HG03097 (cell line): Measurements from ENCODE around the gene ANKRD29.
A peak's percentile ranks its signal among the peaks of the same experiment; 100 is the strongest.
"Not testable (repeated sequence)": the region's sequence is repeated elsewhere in the genome, so short reads cannot be mapped to it uniquely, and the experiment has no call there.

ENCODE experiments used
- ATAC-seq: cut with Tn5 transposase; IDR thresholded peaks from one replicate; pipeline ENCODE4 v1.9.1; 2021; ENCODE audit not compliant: unreplicated experiment, low FRiP score

ANKRD29 gene

GRCh38 chr18:23648456-23648855 is 14.3 kb downstream of the ANKRD29 start:
- ATAC-seq = no peak

GRCh38 chr18:23646282-23646681 is 16.4 kb downstream of the ANKRD29 start:
- ATAC-seq = no peak

GRCh38 chr18:23645568-23646175 is 17.0 kb downstream of the ANKRD29 start:
- no peak for ATAC-seq

- no peak for ATAC-seq
Measured at GRCh38 chr18:23643815-23644490, 18.8 kb downstream of the ANKRD29 start.

GRCh38 chr18:23641937-23642666 is 20.6 kb downstream of the ANKRD29 start:
- ATAC-seq = no peak

- no peak for ATAC-seq
Measured at GRCh38 chr18:23641143-23641720, 21.5 kb downstream of the ANKRD29 start.

GRCh38 chr18:23640052-23640451 is 22.7 kb downstream of the ANKRD29 start:
- no peak for ATAC-seq

- not testable (repeated sequence) for ATAC-seq
Measured at GRCh38 chr18:23636433-23636832, 26.3 kb downstream of the ANKRD29 start.

GRCh38 chr18:23636071-23636399 is 26.7 kb downstream of the ANKRD29 start:
- no peak for ATAC-seq

GRCh38 chr18:23635283-23636070 is 27.2 kb downstream of the ANKRD29 start:
- no peak for ATAC-seq

- no peak for ATAC-seq
Measured at GRCh38 chr18:23634692-23635091, 28.0 kb downstream of the ANKRD29 start.

- no peak for ATAC-seq
Measured at GRCh38 chr18:23632615-23633014, 30.1 kb downstream of the ANKRD29 start.

GRCh38 chr18:23631746-23632145 is 31.0 kb downstream of the ANKRD29 start:
- ATAC-seq = no peak

GRCh38 chr18:23631312-23631711 is 31.4 kb downstream of the ANKRD29 start:
- ATAC-seq = no peak

GRCh38 chr18:23629444-23629946 is 33.2 kb downstream of the ANKRD29 start:
- ATAC-seq = peak; percentile 91

- no peak for ATAC-seq
Measured at GRCh38 chr18:23627970-23628369, 34.7 kb downstream of the ANKRD29 start.

- no peak for ATAC-seq
Measured at GRCh38 chr18:23627321-23627720, 35.4 kb downstream of the ANKRD29 start.

- ATAC-seq = no peak
Measured at GRCh38 chr18:23626451-23627279, 36.0 kb downstream of the ANKRD29 start.

- ATAC-seq = no peak
Measured at GRCh38 chr18:23623040-23623439, 39.7 kb downstream of the ANKRD29 start.
